RWPE1 (cell line): Measurements from ENCODE around the gene ZMYM2.

Source experiments
- CTCF ChIA-PET: fragments of 350-600 bp; sonication (Branson Sonifier 250); formaldehyde crosslinking; extraction: SDS; loops from one replicate; lab custom pipeline; 2021; lab: Yijun Ruan, JAX
- POLR2A ChIA-PET: fragments of 400-600 bp; formaldehyde crosslinking; extraction: SDS; loops from one replicate; lab custom pipeline; 2020; ENCODE audit warnings: antibody characterized with exemption; ENCODE audit not compliant: low non-redundant PET; lab: Yijun Ruan, JAX
- DNase-seq: peaks from one replicate; pipeline ENCODE4 v3.0.0; 2012; ENCODE audit warnings: low spot score
- H3K27ac ChIP-seq: fragments of 450-650 bp; 2 replicates; pipeline ENCODE4 v1.5.1; 2017
- CTCF ChIP-seq: fragments of 450-650 bp; conservative IDR thresholded peaks from 2 replicates; pipeline ENCODE4 v1.5.1; 2017; ENCODE audit warnings: low read depth, mild to moderate bottlenecking

Gene ZMYM2

GRCh38 chr13:20130012-20130411 is 171.5 kb downstream of the ZMYM2 start:
- CTCF ChIA-PET = no interaction called here
- TF ChIP-seq CTCF = no peak
- DNase-seq = no peak
- POLR2A ChIA-PET = no interaction called here
- H3K27ac ChIP-seq = no peak overlapping the region

GRCh38 chr13:20130652-20131051 is 172.1 kb downstream of the ZMYM2 start:
- DNase-seq = no peak
- no peak overlapping the region for H3K27ac ChIP-seq
- TF ChIP-seq CTCF = no peak
- ChIA-PET POLR2A (interaction anchor here (0.7 kb wide), 1 partner anchor 10 kb away, joined by 3 read pairs; no protein-coding TSS in a partner anchor), CTCF (no interaction called here)

- TF ChIP-seq CTCF = no peak
- ChIA-PET POLR2A (interaction anchor here (0.7 kb wide), 1 partner anchor 11 kb away, joined by 3 read pairs; no protein-coding TSS in a partner anchor), CTCF (no interaction called here)
- DNase-seq = no peak
- H3K27ac ChIP-seq = no peak overlapping the region
These were observed 172.7 kb downstream of the ZMYM2 start for GRCh38 chr13:20131057-20131832.

- TF ChIP-seq CTCF = no peak
- no peak overlapping the region for H3K27ac ChIP-seq
- ChIA-PET CTCF (no interaction called here), POLR2A (no interaction called here)
- no peak for DNase-seq
These were observed 173.6 kb downstream of the ZMYM2 start for GRCh38 chr13:20132052-20132634.

- ChIA-PET POLR2A (no interaction called here), CTCF (no interaction called here)
- no peak for DNase-seq
- no peak for TF ChIP-seq CTCF
- no peak overlapping the region for H3K27ac ChIP-seq
These were observed 176.2 kb downstream of the ZMYM2 start for GRCh38 chr13:20134732-20135131.

DNA sequence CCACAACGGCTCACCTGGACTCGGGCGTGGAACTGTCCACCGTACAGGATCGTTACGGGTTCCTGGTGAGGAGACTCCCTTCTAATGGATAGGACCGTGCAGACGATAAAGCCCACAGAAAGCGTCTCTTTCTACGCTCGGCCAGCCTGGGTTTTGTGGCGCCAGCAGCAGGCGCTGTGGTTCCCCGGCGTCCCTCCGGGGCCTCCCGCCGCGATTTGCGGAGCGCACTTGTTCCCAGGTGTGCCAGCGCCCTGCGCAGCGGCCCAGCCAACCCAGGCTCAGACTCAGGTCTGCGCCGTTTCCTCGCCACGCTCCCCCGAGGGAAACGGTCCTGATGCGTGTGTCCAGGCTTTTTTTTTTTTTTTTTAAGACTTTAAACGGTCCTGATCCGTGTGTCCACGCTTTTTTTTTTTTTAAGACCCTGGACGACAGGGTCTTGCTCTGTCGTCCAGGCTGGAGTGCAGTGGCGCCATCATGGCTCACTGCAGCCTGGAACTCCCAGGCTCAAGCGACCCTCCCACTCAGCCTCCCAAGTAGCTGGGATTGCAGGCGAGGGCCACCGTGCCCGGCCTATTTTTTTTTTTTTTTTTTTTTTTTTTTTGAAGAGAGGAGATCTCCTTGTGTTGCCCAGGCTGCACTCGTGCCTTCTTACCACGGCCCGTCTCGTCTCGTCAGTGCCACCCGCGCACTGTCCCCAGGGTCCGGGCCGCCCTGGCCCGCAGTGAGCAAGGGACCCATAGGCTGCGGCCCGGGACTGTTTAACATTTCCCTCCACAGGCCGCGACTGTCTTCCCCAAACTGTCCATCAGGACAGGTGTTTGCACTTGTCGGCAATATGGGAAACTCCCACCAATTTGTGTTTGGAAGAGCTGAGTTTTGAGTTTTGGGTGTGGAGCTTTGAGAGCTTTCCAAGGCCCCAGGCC is 178.5 kb downstream of the ZMYM2 start:
- POLR2A ChIA-PET = no interaction called here
- no peak for DNase-seq
- CTCF ChIA-PET = no interaction called here
- peak; percentile 31 for TF ChIP-seq CTCF
- H3K27ac ChIP-seq = no peak overlapping the region
